A673 (cell line): ENCODE data around the gene TNS1.

Source experiments
- CTCF ChIP-seq: fragments of 300-800, 200-600 bp; sonication (generic); conservative IDR thresholded peaks from 2 replicates; pipeline ENCODE4 v1.5.1; 2017; ENCODE audit warnings: low read depth, mild to moderate bottlenecking, antibody characterized with exemption, low read length, moderate library complexity, mixed read lengths
- EZH2 ChIP-seq: fragments of 200-600 bp; sonication (generic); IDR thresholded peaks from 2 replicates; pipeline ENCODE4 v1.6.1; 2017; ENCODE audit warnings: borderline replicate concordance, low read depth, mild to moderate bottlenecking, mixed read lengths, antibody characterized with exemption, low read length; ENCODE audit not compliant: poor library complexity, severe bottlenecking

- TF ChIP-seq CTCF, result no peak
- no peak for TF ChIP-seq EZH2
Observed at GRCh38 chr2:217802876-217803652, 199.7 kb downstream of the TNS1 start.
